ENCODE measurements around the gene ANKRD13D.
A peak's percentile ranks its signal among the peaks of the same experiment; 100 is the strongest.
"Not testable (repeated sequence)": the region's sequence is repeated elsewhere in the genome, so short reads cannot be mapped to it uniquely, and the experiment has no call there.

ANKRD13D gene

GRCh38 chr11:67289226-67289650 is at the start of gene ANKRD13D:
TSS of gene ANKRD13D (plus strand) at chr11:67289303. CDS start at chr11:67289461, 158 bp downstream.
- no peak for DNase-seq

GRCh38 chr11:67239783-67240575 is 49.1 kb upstream of the ANKRD13D start:
- peak; percentile 99 for DNase-seq

- peak; percentile 25 for DNase-seq
Observed at GRCh38 chr11:67240576-67241389, 48.3 kb upstream of the ANKRD13D start.

GRCh38 chr11:67242548-67242947 is 46.6 kb upstream of the ANKRD13D start:
- no peak for DNase-seq

GRCh38 chr11:67243051-67243450 is 46.1 kb upstream of the ANKRD13D start:
- DNase-seq, result no peak

GRCh38 chr11:67245046-67245445 is 44.1 kb upstream of the ANKRD13D start:
- no peak for DNase-seq

GRCh38 chr11:67247946-67248550 is 41.1 kb upstream of the ANKRD13D start:
- no peak for DNase-seq

GRCh38 chr11:67248653-67249052 is 40.5 kb upstream of the ANKRD13D start:
- DNase-seq, result no peak

GRCh38 chr11:67250059-67251043 is 38.8 kb upstream of the ANKRD13D start:
- DNase-seq, result no peak

GRCh38 chr11:67251841-67252240 is 37.3 kb upstream of the ANKRD13D start:
- no peak for DNase-seq

- no peak for DNase-seq
Observed at GRCh38 chr11:67252831-67253239, 36.3 kb upstream of the ANKRD13D start.

GRCh38 chr11:67253872-67254624 is 35.1 kb upstream of the ANKRD13D start:
- no peak for DNase-seq

GRCh38 chr11:67254798-67255197 is 34.3 kb upstream of the ANKRD13D start:
- DNase-seq, result no peak

- no peak for DNase-seq
Observed at GRCh38 chr11:67255353-67255752, 33.8 kb upstream of the ANKRD13D start.

GRCh38 chr11:67255864-67256263 is 33.2 kb upstream of the ANKRD13D start:
- DNase-seq, result no peak

- DNase-seq, result no peak
Observed at GRCh38 chr11:67256477-67257135, 32.5 kb upstream of the ANKRD13D start.

- no peak for DNase-seq
Observed at GRCh38 chr11:67260406-67260805, 28.7 kb upstream of the ANKRD13D start.

GRCh38 chr11:67260885-67261639 is 28.0 kb upstream of the ANKRD13D start:
- not testable (repeated sequence) for DNase-seq

- DNase-seq, result no peak
Observed at GRCh38 chr11:67261640-67261945, 27.5 kb upstream of the ANKRD13D start.

GRCh38 chr11:67261946-67262681 is 27.0 kb upstream of the ANKRD13D start:
- DNase-seq, result no peak
